ENCODE data around the gene KATNAL1. TPM values are rescaled to one million over a fixed set of nuclear protein-coding genes. Genes with fewer than 3 reads are reported as not detected.

Gene KATNAL1
- total RNA-seq, 2 donors from 2014 or later = 12.8 to 16.4 TPM

DNA sequence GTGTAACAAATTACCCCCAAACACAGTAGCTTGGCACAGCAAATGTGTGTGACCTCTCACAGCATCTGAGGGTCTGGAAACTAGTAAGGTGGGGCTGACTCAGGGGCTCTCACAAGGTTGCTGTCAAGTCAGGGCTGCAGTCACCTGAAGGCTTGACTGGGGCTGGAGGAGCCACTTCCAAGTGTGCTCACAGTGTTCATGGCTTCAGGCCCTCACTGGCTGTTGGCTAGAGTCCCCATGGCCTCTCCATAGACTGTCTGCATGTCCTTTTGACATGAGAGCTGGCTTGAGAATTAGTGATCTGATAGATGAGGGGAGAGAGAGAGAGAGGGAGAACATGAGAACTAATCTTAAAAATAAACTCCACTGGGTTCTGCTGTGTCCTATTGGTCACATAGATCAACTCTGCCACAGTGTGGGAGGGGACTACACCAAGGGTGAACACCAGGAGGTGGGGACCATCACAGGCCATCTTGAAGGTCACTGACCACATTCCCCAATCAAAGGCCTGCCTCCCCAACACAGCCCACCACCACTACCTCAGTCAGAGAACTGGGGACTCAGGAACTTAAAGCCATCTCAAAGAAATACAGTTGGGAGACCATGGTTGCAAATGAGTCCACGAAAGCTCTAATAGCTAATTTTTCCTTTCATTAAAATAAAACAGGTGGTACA, 38.2 kb upstream of the KATNAL1 start:
- Histone ChIP-seq H3K4me3 (no peak overlapping the region), H3K27ac (no peak overlapping the region), H3K36me3 (no peaks in the 10 kb centered on the region), H3K4me1 (replicated peaks) (peaks cover 9% of the 10 kb centered on the region), H3K27me3 (replicated peaks; ENCODE audit: insufficient read depth) (no peaks in the 10 kb centered on the region), H3K9me3 (no peaks in the 10 kb centered on the region)
- intact Hi-C loops (cut with DNase I) = no loop called here
- WGBS = 93% methylated on average over 1 of the region's 1 CpG
- TF ChIP-seq POLR2A (IDR thresholded peaks at IDR 0.05) (no peak), POLR2AphosphoS5 (IDR thresholded peaks at IDR 0.05) (no peak)
- TF ChIP-seq, protein P1, sequence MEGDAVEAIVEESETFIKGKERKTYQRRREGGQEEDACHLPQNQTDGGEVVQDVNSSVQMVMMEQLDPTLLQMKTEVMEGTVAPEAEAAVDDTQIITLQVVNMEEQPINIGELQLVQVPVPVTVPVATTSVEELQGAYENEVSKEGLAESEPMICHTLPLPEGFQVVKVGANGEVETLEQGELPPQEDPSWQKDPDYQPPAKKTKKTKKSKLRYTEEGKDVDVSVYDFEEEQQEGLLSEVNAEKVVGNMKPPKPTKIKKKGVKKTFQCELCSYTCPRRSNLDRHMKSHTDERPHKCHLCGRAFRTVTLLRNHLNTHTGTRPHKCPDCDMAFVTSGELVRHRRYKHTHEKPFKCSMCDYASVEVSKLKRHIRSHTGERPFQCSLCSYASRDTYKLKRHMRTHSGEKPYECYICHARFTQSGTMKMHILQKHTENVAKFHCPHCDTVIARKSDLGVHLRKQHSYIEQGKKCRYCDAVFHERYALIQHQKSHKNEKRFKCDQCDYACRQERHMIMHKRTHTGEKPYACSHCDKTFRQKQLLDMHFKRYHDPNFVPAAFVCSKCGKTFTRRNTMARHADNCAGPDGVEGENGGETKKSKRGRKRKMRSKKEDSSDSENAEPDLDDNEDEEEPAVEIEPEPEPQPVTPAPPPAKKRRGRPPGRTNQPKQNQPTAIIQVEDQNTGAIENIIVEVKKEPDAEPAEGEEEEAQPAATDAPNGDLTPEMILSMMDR (IDR thresholded peaks at IDR 0.05) = no peak
- DNase-seq (ENCODE audit: low spot score) = no peak

DNA sequence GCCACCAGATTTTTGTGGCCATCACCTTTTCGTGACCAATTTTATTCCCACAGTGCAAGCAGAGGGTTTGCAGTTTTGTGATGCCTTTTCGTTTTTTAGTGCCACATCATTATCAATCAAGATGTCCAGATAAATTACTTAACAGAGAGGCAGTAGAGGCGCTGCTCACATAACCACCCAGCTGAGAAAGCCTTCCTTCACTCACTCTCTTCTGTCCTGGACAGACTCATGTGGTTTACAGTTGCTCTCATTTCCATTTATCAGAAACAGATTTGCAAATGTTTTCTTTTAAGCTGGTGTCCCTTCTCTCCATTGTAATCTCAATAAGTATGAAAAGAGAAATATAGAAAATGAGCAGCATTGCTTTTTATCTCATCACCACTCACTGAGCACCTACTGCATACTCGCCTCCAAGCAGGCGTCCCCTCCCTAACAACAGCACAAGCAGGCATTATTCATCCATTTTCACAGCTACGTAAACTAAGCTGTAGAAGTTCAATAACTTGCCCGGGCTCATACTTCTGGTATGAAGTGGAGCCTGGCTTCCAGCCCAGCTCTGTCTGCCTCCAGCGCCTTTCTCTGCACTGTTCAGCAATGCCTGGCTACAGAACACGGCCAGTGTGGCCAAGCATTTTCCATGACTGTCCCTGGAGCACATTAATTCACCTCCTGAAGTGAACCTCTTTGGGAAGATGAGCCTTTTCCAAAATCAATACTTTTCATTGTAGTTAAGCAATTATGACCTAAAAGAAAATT, 34.6 kb upstream of the KATNAL1 start:
- no peak overlapping the region for H3K4me3 ChIP-seq
- no peaks in the 10 kb centered on the region for H3K27me3 ChIP-seq (replicated peaks; ENCODE audit: insufficient read depth)
- no peaks in the 10 kb centered on the region for H3K36me3 ChIP-seq
- DNase-seq (ENCODE audit: low spot score) = peak; percentile 91
- H3K27ac ChIP-seq = peak overlapping the region; percentile 30 to 39
- no peaks in the 10 kb centered on the region for H3K9me3 ChIP-seq
- intact Hi-C loops (cut with DNase I) = loop anchor here (5.0 kb wide), 3 partner anchors 35 to 460 kb away; partner anchors contain the start of gene KATNAL1
- peak; percentile 76 for TF ChIP-seq POLR2AphosphoS5 (IDR thresholded peaks at IDR 0.05)
- TF ChIP-seq, protein P1 (IDR thresholded peaks at IDR 0.05) = no peak
- no peak for TF ChIP-seq POLR2A (IDR thresholded peaks at IDR 0.05)
- WGBS = 18% methylated on average over 9 of the region's 9 CpGs
- peaks cover 12% of the 10 kb centered on the region for H3K4me1 ChIP-seq (replicated peaks)

DNA sequence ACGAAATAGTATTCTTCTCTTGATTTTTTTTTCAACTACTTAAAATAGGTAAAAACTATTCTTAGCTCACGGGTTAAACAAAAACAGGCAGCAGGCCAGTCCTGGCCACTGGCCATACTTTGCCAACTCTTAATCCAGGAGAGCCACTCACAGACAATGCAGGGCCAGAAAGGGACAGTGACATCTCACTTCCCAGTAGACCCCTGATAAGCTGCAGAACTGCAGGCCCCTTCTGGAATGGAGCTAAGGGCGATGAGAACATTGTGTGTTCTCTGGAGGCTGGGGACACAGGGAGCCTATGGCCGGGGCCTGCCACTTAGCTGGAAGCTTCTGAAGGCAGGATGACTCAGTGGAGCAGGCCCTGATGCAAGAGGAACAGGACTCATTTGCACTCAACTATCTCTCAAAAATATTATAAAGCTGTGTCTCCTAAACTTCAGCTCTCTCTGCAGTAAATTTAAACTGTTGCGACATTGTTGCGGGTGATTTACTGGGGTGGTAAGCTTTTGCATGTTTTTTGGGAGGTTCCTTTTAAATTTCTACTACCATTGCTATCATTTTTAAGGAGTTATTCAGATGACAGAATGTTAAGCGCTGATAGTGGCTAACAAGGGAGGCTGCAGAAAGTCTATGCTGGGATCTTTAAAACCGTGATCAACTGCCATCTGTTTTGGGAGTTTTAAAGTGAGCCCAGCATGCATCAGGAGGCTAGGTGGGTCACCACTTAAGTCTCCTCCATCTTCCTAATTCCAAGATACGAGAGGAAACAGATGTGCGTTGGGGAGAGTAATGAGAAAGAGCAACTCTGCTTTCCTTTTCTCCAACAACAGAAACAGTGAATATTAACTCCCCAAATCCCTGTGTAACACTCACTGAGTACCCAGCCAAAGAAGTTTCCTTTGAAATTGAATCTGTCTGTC, 33.2 kb upstream of the KATNAL1 start:
- peaks cover 12% of the 10 kb centered on the region for H3K4me1 ChIP-seq (replicated peaks)
- WGBS = 43% methylated on average over 10 of the region's 10 CpGs

DNA sequence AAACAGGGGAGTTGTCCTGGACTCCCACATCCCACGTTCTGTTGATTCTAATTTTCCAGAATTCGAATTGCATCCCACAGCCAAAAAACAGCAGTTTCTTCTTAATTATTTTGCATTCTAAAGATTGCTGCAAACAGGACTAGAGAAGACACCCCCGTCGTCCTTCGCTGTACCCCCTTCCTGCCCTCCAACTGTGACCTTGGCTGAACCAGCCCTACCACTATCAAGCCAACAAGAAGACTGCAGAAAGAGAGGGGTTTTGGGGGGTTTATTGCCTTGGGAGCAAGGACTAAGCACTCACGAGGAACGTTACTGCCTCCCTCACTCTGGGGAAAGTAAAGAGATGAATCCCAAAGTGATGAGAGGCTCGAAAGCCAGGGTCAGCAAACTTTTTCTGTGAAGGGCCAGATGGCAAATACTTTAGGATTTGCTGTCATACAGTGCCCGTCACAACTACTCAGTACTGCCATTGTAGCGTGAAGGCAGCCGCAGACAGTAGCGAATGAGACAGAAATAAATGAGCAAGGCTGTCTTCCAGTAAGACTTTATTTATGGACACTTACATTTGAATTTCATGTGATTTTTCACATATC, 32.5 kb upstream of the KATNAL1 start:
- DNase-seq (ENCODE audit: low spot score) = no peak
- no peaks in the 10 kb centered on the region for H3K27me3 ChIP-seq (replicated peaks; ENCODE audit: insufficient read depth)
- no peaks in the 10 kb centered on the region for H3K9me3 ChIP-seq
- intact Hi-C loops (cut with DNase I) = loop anchor here (5.0 kb wide), 3 partner anchors 33 to 462 kb away; partner anchors contain the start of gene KATNAL1
- TF ChIP-seq POLR2A (IDR thresholded peaks at IDR 0.05) (no peak), POLR2AphosphoS5 (IDR thresholded peaks at IDR 0.05) (no peak)
- TF ChIP-seq, protein P1 (IDR thresholded peaks at IDR 0.05) = no peak
- H3K27ac ChIP-seq = peak overlapping the region; percentile 30 to 32
- 78% methylated on average over 12 of the region's 12 CpGs for WGBS
- no peak overlapping the region for H3K4me3 ChIP-seq
- peaks cover 12% of the 10 kb centered on the region for H3K4me1 ChIP-seq (replicated peaks)
- no peaks in the 10 kb centered on the region for H3K36me3 ChIP-seq

More for the DNA sequence above, 33.2 kb upstream of the KATNAL1 start:
- Histone ChIP-seq H3K9me3 (no peaks in the 10 kb centered on the region), H3K36me3 (no peaks in the 10 kb centered on the region), H3K27ac (peak overlapping the region; percentile 30 to 32), H3K4me3 (no peak overlapping the region), H3K27me3 (replicated peaks; ENCODE audit: insufficient read depth) (no peaks in the 10 kb centered on the region)
- intact Hi-C loops (cut with DNase I) = loop anchor here (5.0 kb wide), 3 partner anchors 33 to 462 kb away; partner anchors contain the start of gene KATNAL1
- no peak for DNase-seq (ENCODE audit: low spot score)
- TF ChIP-seq POLR2A (IDR thresholded peaks at IDR 0.05) (no peak), POLR2AphosphoS5 (IDR thresholded peaks at IDR 0.05) (no peak)
- TF ChIP-seq, protein P1 (IDR thresholded peaks at IDR 0.05) = no peak

Data from prostate gland (tissue), 2 donors.